Natural killer cell treated with Interleukin-12 subunit alpha and Interleukin-12 subunit beta and Interleukin-15 and Interleukin-18, amount 100 ng/mL, for 72 hours (primary cell): ENCODE measurements around the gene MROH8. TPM values are rescaled to one million over a fixed set of nuclear protein-coding genes. Genes with fewer than 3 reads are reported as not detected.
A peak's percentile ranks its signal among the peaks of the same experiment; 100 is the strongest.

Experiments
- ATAC-seq, 2 donors: fragments of 150-1000 bp; cut with Tn5 transposase in 1 of 2; sonication (Bioruptor Pico), chemical (Tn5 transposase) in 1 of 2; 2 replicates each; pipeline ENCODE4 v1.10.0; 2021
- DNase-seq: peaks from one replicate; pipeline ENCODE4 v3.0.0; 2022; ENCODE audit warnings: low spot score
- H3K27ac Mint-ChIP-seq, 2 donors: 1 replicate in 1 of 2; 2 replicates in 1 of 2; pipeline ENCODE4 v1.8.0; 2022; ENCODE audit warnings: mixed read lengths in 2 of 2, mild to moderate bottlenecking in 1 of 2, moderate library complexity in 1 of 2
- H3K27me3 Mint-ChIP-seq, 2 donors: 1 replicate in 1 of 2; 2 replicates in 1 of 2; pipeline ENCODE4 v1.8.0; 2022; ENCODE audit warnings: mixed read lengths in 2 of 2
- H3K36me3 Mint-ChIP-seq: one replicate; pipeline ENCODE4 v1.8.0; 2022; ENCODE audit warnings: mixed read lengths
- H3K4me1 Mint-ChIP-seq, 2 donors: 1 replicate in 1 of 2; 2 replicates in 1 of 2; pipeline ENCODE4 v1.8.0; 2022; ENCODE audit warnings: low read depth in 2 of 2, mixed read lengths in 2 of 2, mild to moderate bottlenecking in 1 of 2
- H3K4me3 Mint-ChIP-seq: one replicate; pipeline ENCODE4 v1.8.0; 2022; ENCODE audit warnings: mixed read lengths
- H3K9me3 Mint-ChIP-seq: 2 replicates; pipeline ENCODE4 v1.8.0; 2022; ENCODE audit warnings: mixed read lengths
- total RNA-seq, 2 donors: library from RNA; stranded (reverse); gene quantifications; one replicate each; pipeline ENCODE4 v1.2.3, GENCODE V29; 2022

Gene MROH8
- 1 to 10 TPM in 1 of 2 donors, under 1 TPM in 1; 0.95 to 2.1 TPM for total RNA-seq

DNA sequence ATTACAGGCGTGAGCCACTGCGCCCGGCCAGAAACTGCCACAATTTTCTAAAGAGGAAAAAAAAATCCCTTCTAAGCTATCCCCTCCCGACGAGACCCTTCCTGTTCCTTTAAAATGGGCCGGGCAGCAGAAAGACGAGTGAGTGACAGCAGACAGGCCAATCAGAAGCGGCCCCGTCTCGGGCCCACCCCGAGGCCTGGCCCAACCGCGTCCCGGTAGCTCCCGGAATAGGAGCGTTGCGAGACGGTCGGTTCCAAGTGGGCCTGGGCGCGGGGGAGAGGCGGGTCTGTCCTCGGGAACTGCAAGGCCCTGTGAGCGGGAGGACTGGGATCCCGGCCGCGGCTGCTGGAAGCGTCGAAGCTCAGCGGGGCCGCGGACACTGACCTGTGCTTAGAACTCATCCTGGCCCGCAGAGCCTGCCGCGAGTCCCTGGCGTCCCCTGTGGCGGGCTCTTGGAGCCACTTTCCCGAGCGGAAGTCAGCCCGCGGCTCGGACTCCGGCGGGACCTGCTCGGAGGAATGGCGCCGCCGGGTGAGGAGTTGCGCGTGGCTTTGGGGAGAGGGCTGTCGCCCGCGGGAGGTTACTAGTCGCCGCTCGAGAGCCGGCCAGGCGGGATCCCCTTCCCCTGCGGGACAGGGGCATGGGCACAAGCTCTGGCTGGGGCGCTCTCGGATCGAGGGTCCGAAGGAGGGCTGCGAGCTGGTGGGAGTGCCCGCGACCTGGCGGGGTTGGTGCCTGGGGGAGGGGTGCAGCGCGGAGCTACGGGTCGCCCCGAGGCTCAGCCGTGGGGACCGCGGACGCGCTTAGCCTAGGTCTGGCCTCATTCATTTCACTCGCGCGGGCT lies at the start of gene MROH8, which contains the start of gene RPN2:
MROH8 (minus strand) TSS at position 710 of the 844 bp plus-strand sequence.
RPN2 (plus strand) TSS at position 492 of the 844 bp plus-strand sequence; CDS start at position 519, 27 bp downstream.
- peak; percentile 98 to 99 for ATAC-seq
- H3K27me3 Mint-ChIP-seq: no peaks in the 10 kb centered on the region
- H3K4me1 Mint-ChIP-seq: peaks cover 30 to 38% of the 10 kb centered on the region in 2 donors

DNA sequence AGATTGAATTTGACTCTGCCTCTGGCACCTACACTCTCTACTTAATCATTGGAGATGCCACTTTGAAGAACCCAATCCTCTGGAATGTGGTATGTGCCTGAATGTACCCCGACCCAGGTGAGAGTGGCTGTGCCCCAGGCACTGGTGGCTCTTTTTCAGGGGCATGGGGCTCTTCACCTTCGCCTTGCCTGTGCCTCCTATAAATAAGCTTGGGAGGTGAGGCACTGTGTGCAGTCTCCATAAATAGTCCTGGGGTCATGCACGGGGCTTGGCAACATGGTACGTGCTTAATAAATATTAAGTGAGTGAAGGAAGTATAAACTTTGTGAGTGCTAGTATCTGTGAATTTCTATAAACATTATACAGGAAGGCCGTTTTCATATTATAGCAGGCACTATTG lies 49.3 kb upstream of the MROH8 start:
- peaks cover 55% of the 10 kb centered on the region for H3K36me3 Mint-ChIP-seq
- H3K27me3 Mint-ChIP-seq: no peaks in the 10 kb centered on the region

More for the DNA sequence above, at the start of gene MROH8, which contains the start of gene RPN2:
- peak within 1 kb of the TSS; percentile 96 for H3K4me3 Mint-ChIP-seq
- no peaks in the 10 kb centered on the region for H3K9me3 Mint-ChIP-seq
- peak; percentile 98 for DNase-seq
- H3K36me3 Mint-ChIP-seq: peaks cover 12% of the 10 kb centered on the region
- H3K27ac Mint-ChIP-seq: peak within 1 kb of the TSS; percentile 96 to 99

DNA sequence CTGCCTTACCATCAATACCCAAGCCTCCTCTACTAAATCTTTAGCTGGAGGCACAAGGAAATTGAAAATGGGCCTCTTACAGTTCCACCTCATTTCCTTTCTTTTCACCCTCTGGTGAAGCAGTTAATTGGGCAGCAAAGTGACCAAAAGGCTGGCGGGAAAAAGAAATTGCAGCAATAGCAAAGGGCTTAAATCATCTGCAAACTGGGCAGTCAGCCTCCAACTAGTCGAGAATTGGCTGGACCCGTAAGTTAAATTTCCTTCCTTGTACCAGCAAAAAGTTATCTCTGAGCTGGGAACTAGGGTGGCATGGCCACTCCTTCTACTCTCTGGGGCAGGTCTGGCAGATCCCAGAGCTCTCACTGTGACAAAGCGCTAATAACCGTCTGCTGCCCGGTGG lies 48.7 kb upstream of the MROH8 start:
- no peak overlapping the region for H3K4me3 Mint-ChIP-seq
- H3K27me3 Mint-ChIP-seq: no peaks in the 10 kb centered on the region
- no peak overlapping the region for H3K27ac Mint-ChIP-seq
- H3K9me3 Mint-ChIP-seq: no peaks in the 10 kb centered on the region
- DNase-seq (no peak), ATAC-seq (no peak)
- H3K4me1 Mint-ChIP-seq: peaks cover 0 to 2% of the 10 kb centered on the region in 2 donors
- peaks cover 57% of the 10 kb centered on the region for H3K36me3 Mint-ChIP-seq

More for the DNA sequence above, 49.3 kb upstream of the MROH8 start:
- no peak for DNase-seq
- Mint-ChIP-seq H3K4me3 (no peak overlapping the region), H3K27ac (no peak overlapping the region), H3K4me1 (no peaks in the 10 kb centered on the region), H3K9me3 (no peaks in the 10 kb centered on the region)
- no peak for ATAC-seq

DNA sequence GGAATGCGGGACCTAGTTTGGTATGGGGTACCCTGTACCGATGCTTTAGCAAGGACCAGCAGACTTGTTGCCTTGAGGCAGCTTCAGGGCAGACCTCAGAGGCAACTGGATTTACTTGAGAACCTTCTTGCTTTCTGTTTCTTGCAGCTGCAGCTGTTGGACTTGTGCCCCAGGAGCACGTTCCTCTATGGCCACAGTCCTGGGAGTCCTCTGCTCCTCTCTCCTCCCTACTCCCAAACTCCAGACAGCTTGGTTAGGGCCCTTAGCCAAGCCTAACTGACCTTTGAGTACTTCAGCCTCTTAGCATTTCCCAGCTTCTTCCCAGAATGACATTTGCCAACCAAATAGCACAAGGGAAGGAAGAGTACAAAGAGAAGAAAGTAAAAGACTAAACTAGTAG lies 47.5 kb upstream of the MROH8 start:
- H3K4me3 Mint-ChIP-seq: no peak overlapping the region
- H3K27me3 Mint-ChIP-seq: no peaks in the 10 kb centered on the region
- DNase-seq: no peak
- peaks cover 51% of the 10 kb centered on the region for H3K36me3 Mint-ChIP-seq
- H3K4me1 Mint-ChIP-seq: peaks cover 0 to 2% of the 10 kb centered on the region in 2 donors
- H3K27ac Mint-ChIP-seq: no peak overlapping the region
- no peak for ATAC-seq
- H3K9me3 Mint-ChIP-seq: no peaks in the 10 kb centered on the region

DNA sequence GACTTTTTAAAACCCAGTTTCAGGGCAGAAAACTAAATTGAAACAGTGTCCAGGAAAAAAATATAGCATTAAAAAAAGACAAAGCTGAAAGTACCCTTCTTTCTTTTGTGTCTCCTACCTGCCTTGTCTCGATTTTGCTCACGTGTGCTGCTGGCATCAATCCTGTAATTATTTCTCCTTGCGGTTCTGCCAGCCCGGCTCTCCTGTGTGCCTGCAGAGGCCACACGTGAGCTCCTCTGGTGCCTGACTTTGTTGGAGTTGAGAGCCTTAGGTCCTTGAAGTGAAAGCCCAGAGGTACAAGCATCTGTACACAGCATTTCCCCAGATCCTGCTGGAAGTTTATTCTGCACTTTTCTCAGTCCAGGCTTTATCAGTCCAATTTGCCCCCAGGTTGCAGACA lies 45.8 kb upstream of the MROH8 start:
- Mint-ChIP-seq H3K36me3 (peaks cover 39% of the 10 kb centered on the region), H3K9me3 (no peaks in the 10 kb centered on the region), H3K4me3 (no peak overlapping the region), H3K27ac (no peak overlapping the region), H3K4me1 (peaks cover 0 to 2% of the 10 kb centered on the region in 2 donors), H3K27me3 (no peaks in the 10 kb centered on the region)
- ATAC-seq (no peak), DNase-seq (no peak)

DNA sequence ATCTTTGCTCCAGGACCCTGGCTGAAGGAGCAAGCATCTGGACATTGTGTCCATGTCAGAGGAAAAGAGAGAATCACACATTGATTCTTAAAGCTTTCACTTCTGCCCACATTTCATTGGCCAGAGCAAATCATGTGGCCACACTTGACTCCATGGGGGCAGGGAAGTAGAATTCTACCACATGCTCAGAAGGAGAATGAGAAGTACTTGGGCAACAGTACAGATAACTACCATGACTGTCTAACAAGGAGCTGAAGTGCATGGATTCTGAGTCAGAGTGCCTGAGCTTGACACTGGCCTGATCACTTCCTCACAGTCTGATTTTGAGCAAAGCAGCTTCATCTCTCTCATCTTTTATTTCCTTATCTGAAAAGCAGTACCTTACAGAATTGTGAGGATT lies 43.7 kb upstream of the MROH8 start:
- H3K9me3 Mint-ChIP-seq: no peaks in the 10 kb centered on the region
- ATAC-seq: peak; percentile 80 to 86
- no peaks in the 10 kb centered on the region for H3K27me3 Mint-ChIP-seq
- peaks cover 40% of the 10 kb centered on the region for H3K36me3 Mint-ChIP-seq
- H3K4me1 Mint-ChIP-seq: peaks cover 10 to 13% of the 10 kb centered on the region in 2 donors
- no peak overlapping the region for H3K4me3 Mint-ChIP-seq
- no peak overlapping the region for H3K27ac Mint-ChIP-seq
- DNase-seq: no peak

DNA sequence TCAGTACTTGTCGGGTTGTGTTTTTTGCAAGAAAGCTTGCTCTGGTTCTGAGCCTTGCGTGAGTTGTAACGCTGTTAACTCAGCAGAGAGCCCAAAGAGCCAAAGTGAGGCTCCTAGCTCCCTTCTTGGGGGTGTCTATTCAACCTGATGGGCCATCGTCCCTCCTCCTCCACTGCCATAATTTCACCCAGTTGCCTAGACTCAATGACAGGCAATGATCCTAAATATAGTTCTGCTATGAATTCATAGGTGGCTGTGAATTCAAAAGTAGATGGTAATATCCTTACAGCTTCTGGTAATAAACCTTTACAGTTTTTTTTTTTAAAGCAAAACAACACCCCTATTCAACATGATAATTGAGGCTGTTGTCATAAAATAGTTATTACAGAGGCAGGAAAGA lies 42.7 kb upstream of the MROH8 start:
- Mint-ChIP-seq H3K27ac (no peak overlapping the region), H3K4me1 (peaks cover 10 to 13% of the 10 kb centered on the region in 2 donors), H3K4me3 (no peak overlapping the region), H3K9me3 (no peaks in the 10 kb centered on the region), H3K36me3 (peaks cover 33% of the 10 kb centered on the region), H3K27me3 (no peaks in the 10 kb centered on the region)
- ATAC-seq: no peak
- DNase-seq: no peak

DNA sequence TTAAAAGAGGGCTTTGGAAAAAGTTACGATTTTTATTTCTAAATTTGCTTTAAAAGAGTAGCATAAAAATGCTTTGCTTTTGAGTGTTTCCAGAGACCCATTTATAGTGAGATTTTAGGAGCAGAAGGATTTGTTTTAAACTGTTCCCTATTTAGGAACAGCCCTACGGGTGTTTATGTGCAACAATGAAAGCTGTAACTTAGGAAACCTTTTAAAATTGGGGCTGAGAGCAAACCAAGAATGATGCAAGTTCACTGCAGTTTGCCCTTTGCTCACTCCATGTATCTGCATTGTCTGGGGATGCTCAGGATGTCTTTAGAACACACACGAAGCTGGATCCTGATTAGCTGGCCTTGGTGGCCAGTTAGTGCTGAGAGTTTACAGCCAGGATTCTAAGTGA lies 41.4 kb upstream of the MROH8 start:
- no peak for DNase-seq
- peaks cover 34% of the 10 kb centered on the region for H3K36me3 Mint-ChIP-seq
- no peak for ATAC-seq
- no peak overlapping the region for H3K4me3 Mint-ChIP-seq
- H3K9me3 Mint-ChIP-seq: no peaks in the 10 kb centered on the region
- H3K27ac Mint-ChIP-seq: no peak overlapping the region
- H3K4me1 Mint-ChIP-seq: peaks cover 10 to 13% of the 10 kb centered on the region in 2 donors
- no peaks in the 10 kb centered on the region for H3K27me3 Mint-ChIP-seq

DNA sequence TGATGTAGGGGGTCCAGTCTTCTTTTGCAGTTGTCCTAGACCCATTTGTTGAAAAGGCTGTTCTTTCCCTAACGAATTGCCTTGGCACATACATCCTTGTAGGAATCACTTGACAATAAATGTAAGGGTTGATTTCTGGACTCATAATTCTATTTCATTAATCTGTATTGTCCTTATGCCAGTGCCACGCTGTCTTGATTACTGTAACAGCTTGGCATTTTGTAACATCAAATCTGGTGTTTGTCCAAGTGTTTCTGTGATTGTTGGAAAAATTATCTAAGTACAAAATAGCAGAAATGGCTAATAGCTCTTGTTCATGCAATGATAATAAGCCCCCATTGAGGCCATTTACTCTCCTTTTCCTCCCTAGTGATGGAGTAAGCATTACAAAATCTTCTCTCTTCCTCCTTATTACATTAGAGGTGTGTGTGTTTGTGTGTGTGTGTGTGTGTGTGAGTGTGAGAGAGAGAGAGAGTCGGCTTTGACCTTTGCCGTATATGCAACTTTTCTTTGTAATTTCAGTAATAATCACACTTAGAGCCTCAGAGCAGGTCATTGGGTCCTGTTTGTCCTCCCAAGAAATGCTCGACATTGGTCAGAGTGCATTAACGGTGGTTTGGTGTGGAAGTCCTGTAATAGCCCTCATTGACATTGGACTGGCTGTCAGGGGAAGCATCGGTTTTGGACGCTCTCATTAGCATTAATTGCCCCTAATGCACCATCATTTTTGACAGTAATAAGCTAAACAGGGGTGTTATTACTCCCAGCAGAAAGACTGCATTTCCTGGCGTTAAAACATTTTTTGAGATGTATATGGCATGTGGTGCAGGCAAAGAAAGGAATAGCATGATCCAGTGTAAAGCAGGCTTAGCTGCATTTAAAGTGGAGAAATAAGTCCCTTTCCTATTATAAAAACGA lies 40.7 kb upstream of the MROH8 start:
- DNase-seq (no peak), ATAC-seq (no peak)
- Mint-ChIP-seq H3K9me3 (no peaks in the 10 kb centered on the region), H3K27ac (no peak overlapping the region), H3K36me3 (peaks cover 34% of the 10 kb centered on the region), H3K4me1 (peaks cover 10 to 15% of the 10 kb centered on the region in 2 donors), H3K27me3 (no peaks in the 10 kb centered on the region), H3K4me3 (no peak overlapping the region)

DNA sequence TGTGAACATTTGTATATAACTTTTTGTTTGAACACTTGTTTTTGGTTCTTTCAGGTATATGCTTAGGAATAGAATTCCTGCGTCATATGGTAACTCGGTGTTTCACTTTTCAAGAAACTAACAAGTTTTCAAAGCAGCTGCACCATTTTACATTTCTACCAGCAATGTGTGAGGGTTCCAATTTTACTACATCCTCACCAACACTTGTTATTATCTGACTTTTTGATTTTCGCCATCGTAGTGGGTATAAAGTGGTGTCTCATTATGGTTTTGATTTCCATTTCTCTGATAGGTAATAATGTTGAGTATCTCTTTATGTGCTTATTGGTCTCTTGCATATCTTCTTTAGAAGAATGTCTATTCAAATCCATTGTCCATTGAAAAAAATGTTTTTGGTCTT lies 39.6 kb upstream of the MROH8 start:
- Mint-ChIP-seq H3K36me3 (peaks cover 36% of the 10 kb centered on the region), H3K27ac (no peak overlapping the region), H3K4me3 (no peak overlapping the region), H3K4me1 (peaks cover 10 to 15% of the 10 kb centered on the region in 2 donors), H3K27me3 (no peaks in the 10 kb centered on the region), H3K9me3 (no peaks in the 10 kb centered on the region)
- ATAC-seq (no peak), DNase-seq (no peak)

DNA sequence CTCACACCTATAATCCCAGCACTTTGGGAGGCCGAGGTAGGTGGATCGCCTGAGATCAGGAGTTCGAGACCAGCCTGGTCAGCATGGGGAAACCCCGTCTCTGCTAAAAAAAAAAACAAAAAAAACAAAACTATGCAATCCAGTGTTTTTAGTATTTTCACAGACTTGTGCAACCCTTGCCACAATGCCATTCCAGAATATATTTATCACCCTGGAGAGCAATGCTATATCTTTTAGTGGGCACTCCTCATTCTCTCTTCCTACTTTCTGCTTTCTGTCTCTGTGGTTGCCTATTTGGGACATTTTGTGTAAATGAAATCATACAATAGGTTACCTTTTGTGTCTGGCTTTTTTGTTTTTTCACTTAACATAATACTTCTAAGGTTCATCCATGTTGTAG lies 39.1 kb upstream of the MROH8 start:
- H3K27ac Mint-ChIP-seq: no peak overlapping the region
- no peak for ATAC-seq

DNA sequence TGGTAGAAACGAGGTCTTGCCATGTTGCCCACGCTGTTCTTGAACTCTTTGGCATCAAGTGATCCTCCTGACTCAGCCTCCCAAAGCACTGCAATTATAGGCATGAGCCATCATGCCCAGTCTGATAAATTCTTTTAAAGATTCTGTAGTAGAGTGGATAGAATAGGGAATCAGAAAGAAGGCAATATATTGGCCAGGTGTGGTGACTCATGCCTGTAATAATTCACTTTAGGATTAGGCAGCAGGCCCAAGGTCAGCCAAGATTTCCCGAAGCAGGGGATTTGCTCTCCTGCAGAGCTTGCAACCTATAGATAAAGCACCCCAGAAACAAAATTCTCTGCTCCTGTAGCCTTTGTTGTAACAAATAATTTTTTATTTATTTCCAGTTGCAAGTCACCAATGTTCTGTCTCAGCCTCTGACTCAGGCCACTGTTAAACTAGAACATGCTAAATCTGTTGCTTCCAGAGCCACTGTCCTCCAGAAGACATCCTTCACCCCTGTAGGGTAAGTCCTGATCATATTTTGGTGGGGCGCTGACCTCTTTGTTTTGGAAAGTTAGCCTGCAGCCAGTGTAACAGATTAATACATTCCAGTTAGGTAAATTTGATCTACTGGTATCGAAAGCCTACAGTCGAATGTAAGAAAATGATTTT lies 30.4 kb upstream of the MROH8 start:
- ATAC-seq (no peak), DNase-seq (no peak)
- Mint-ChIP-seq H3K9me3 (no peaks in the 10 kb centered on the region), H3K4me3 (no peak overlapping the region), H3K27ac (no peak overlapping the region), H3K4me1 (no peaks in the 10 kb centered on the region), H3K27me3 (no peaks in the 10 kb centered on the region), H3K36me3 (peaks cover 22% of the 10 kb centered on the region)

More for the DNA sequence above, 39.1 kb upstream of the MROH8 start:
- Mint-ChIP-seq H3K36me3 (peaks cover 31% of the 10 kb centered on the region), H3K4me3 (no peak overlapping the region), H3K9me3 (no peaks in the 10 kb centered on the region), H3K27me3 (no peaks in the 10 kb centered on the region), H3K4me1 (peaks cover 10 to 13% of the 10 kb centered on the region in 2 donors)
- DNase-seq: no peak

DNA sequence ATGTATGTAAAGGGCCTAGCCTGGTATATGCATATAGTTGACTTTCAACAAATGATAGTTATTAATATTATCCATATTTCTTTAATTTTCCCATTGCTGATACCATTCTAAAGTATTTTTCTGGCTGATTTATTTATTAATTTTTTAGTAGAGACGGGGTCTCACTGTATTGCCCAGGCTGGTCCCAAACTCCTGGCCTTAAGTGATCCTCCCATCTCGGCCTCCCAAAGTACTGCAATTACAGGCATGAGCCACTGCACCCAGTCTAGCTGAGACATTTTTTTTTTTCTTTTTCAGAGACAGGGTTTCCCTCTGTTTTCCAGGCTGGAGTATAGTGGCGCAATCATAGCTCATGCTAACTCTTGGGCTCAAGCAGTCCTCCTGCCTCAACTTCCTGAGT lies 29.8 kb upstream of the MROH8 start:
- DNase-seq (no peak), ATAC-seq (no peak)
- Mint-ChIP-seq H3K4me3 (no peak overlapping the region), H3K9me3 (no peaks in the 10 kb centered on the region), H3K27ac (no peak overlapping the region), H3K36me3 (peaks cover 22% of the 10 kb centered on the region), H3K27me3 (no peaks in the 10 kb centered on the region), H3K4me1 (peaks cover 1 to 3% of the 10 kb centered on the region in 2 donors)
